ENCODE data around the gene LCAT.
"Not testable (repeated sequence)": the region's sequence is repeated elsewhere in the genome, so short reads cannot be mapped to it uniquely, and the experiment has no call there.

Gene LCAT

DNA sequence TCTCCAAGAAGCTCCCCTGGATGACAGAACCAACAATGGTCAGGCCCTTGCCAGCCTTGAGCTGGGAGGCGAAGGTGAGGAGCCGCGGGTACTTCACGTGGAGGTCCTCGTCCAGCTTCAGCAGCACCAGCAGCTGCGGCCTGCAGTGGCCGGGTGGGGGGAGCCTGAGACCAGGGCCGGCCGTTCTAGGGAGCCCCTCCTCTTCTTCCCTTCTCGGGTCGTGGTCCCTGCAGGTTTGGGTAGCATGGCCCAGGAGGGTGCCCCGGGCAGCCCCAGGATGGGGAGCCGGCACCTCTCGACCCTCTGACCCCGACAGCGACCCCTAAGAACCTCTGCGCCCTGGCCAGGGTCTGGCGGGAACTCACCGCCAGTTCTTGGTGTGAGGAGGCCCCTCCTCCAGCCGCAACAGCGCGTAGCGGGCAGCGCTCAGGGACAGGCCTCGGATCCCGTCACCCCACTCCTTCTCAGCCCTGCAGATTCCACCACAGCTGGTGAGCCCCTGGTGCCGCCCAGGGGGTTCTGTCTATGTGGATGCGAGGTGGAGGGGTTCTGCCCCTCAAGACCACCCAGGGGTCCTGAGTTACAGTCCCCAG is 3.1 kb upstream of the LCAT start:
- DNase-seq (ENCODE audit: low spot score), result no peak

DNA sequence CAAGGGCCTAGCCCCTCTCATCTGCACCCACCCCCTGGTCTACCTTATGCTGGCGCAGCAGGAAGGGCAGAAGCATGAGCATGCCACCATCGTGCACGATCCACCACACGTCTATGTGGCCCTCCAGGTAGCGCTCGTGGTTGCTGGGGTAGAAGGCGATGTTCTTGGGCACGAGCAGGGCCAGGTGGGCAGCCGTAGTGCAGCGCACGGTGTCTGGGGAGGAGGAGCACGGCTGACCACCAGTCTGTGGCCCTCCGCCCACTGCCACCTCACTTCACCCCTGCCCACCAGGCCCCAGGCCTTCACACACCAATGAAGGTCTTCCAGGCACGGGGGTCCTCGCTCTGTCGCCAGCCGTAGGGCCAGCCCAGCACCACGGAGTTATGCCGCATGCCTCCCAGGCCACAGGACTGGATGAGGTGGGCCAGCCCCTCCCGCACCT is 2.2 kb upstream of the LCAT start:
- no peak for DNase-seq (ENCODE audit: low spot score)

DNA sequence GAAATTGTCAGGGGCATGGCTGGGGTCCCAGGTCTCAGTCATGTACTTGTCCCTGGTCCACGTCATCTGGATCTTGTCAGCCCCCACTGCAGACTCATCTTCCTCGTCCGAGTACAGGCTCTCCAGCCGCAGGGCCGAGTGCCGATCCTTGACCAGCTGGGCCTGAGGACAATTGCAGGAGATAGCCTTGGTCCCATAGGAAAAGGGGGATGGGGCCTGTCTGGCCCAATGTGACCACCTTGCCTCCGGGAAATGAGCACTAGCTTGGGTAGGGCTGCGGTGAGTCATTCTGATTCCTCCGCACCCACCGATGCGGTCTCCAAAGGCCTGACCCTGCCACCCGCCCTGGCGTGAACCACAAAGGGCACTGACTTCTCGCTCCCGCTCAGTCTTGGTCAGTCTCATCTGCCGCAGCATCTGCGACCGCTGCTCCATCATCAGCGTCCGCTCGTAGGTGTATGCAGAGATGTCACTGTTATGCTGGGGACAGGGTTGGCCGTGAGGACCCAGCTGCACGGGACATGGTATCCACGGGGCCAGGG is 1.5 kb upstream of the LCAT start:
- DNase-seq (ENCODE audit: low spot score), result no peak

DNA sequence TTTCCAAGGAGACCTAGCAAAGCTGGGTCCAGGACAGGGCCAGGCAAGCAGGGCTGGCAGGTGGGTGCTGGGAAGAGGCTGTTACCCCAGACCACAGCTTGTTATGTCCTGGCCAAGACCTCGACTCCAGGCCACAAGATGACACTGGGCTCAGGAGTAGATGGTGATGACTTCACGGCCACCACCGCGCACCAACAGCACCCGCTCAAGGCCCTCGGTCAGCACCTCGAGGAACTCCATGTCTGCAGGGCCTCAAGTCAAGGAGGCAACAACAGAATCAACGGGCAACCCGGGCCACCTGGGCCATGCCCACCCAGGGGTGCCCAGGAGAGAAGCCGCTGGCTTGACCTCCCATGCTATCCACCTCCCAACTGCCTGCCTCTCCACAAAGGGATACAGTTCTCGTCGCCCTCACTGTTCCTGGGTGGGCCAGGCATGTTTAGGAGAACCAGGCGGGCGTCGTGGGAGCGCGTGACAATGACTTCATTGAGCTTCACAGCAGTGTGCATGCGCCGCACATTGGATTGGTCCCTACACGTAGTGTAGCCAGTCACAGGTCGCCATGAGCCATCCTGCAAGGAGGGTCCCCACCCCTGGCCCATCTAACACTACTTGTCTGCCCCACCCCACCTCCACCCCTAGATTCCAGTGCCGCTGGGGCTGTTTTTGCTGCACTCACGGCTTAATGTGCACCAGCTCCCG is 921 bp upstream of the LCAT start:
- no peak for DNase-seq (ENCODE audit: low spot score)

- no peak for DNase-seq (ENCODE audit: low spot score)
Observed at GRCh38 chr16:67943256-67943618, 683 bp downstream of the LCAT start.

DNA sequence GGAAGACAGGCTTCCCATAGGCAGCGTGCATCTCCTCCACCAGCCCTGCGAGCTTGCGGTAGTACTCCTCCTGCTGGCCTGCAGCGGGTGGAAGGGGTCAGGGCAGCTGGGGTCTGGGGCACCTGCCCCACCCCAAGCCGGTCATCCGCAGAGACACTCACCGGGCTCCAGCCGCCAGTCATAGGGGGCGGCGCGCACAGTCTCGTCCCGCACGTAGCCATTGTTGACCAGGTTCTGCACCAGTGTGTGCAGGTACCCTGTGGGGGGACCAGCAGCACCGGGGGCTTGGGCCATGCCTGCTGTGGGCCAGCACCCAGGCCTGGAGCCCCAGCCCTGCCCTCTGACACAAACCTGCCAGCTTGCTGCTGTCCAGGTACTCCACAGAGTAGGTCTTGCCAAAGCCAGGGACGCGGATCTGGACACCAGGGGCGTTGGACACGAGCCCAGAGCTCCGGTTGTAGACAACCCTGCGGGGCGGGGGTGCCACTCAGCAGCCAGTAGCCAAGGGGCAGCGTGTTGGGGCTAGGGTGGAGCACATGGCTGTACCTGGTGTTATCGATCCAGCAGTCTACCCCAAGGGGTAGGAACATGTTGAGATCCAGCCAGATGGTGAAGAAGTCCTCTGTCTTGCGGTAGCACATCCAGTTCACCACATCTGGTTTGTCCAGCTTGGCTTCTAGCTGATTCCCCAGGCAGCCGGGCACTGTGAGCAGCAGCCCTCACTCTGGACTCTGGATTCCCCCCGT is 1.2 kb downstream of the LCAT start:
- DNase-seq (ENCODE audit: low spot score), result no peak

DNA sequence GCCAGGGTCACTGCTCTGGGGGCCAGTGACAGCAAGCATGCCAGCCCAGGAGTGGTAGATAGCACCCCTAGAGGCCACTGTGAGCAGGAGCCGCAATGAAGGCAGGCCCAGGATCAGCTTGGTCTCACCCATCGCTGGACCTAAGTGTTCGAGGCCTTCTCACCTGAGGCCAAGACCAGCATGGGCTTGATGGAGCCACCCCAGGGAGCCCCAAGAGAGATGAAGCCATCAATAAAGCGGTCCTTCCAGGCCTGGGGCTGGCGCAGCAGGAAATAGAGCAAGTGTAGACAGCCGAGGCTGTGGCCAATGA is 1.8 kb downstream of the LCAT start:
- DNase-seq (ENCODE audit: low spot score), result peak; percentile 45

DNA sequence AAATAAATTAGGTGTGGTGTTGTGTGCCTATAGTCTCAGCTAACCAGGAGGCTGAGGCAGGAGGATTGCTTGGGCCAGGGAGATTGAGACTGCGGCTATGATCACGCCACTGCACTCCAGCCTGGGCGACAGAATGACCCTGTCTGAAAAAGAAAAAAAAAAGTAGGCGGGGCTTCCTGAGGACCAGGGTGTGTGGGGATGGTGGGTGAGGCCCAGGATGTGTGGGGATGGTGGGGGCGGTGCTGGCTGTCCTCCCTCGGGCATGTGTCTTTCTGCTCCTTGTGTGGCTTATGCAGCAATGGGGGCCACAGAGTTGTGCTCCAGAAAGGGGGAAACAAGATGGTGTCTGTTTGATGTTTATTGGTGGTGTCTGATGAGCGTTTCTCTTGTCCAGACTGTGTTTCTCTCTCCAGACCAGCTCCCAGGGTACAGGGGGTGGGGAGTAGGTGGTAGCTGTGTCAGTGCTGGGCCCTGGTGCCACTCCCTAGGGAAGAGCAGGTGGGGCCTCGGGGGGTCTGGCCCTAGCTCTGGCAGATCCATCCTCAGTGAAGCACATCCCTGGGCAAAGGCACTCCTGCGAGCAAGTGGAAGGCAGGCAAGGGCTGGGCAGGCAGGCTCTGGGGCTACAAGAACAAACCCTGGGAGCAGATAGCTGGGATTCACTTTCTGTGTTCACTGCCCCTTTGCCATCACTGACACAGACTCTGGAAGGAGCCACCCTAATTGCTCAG is 2.3 kb downstream of the LCAT start:
- no peak for DNase-seq (ENCODE audit: low spot score)

GRCh38 chr16:67940446-67941089 is 3.4 kb downstream of the LCAT start:
- no peak for DNase-seq (ENCODE audit: low spot score)

GRCh38 chr16:67939507-67940445 is 4.1 kb downstream of the LCAT start:
- no peak for DNase-seq (ENCODE audit: low spot score)

GRCh38 chr16:67937713-67938112 is 6.2 kb downstream of the LCAT start:
- not testable (repeated sequence) for DNase-seq (ENCODE audit: low spot score)

DNA sequence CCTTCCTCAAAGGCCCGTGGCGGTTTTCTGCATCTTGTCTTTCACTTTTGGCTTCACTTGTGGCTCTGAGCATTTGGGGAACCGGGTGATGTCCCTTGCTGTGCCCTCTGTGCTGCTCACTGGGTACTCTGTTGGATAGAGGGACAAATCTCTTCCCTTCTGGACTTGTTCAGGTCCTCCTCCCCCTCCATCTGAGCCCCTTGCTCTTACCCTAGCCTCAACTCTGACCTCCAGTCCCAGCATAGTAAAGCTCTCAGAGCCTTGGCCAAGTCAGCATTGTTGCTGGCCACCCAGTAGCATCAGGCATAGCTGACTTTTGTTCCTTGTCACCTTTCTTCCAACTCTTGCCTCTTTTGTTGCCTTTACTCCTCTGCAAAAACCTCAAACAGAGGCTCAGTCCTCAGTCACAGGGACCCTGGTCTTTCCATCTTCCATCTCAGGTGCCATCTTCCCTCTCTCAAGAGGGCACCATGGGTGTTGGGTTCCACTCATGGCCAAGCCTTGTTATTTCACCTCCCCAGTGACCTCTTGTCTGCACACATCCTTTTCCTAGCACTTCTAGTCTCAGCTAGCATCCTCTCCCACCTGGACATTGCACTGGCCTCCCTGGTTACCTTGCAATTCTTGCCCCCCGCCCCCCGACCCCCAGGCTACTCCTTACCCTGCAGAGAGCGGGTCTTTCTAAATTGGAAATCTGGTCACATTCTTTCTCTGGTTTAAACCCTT is 6.9 kb downstream of the LCAT start:
- DNase-seq (ENCODE audit: low spot score), result no peak

DNA sequence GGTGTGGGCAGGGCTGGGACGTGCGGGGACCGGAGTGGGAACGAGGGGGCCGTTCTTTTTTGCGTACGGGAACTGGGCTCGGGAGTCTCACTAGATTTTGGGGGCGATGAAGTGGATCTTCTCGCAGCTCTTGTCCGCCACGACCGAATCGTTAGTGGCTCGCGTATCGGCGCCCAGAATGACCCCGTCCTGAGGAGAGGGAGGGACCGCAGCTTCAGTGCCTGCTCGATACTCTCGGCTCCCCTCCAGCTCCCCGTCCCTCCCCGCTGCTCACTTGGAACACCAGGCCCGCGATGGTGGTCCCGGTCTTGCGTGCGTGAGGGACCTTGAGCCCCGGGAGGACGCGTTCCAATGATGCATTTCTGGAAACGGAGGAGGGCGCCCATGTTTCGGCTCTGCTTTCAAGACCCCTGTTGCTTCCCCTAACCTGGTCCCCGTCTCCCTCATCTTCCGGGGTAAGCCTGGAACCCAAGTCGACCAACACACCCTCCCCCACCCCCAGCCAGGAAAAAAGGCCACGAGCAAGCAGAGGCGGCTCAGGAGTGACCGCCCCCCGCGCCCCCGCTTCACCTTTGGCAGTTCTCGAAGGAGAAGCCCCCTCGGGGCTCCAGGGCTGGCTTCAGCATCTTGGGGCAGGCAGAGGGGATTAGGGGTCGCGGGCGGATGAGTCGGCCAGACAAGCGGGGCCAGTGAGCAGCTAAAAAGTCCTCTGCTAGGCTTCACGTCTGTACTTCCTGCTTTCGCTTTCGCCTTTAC is 7.6 kb downstream of the LCAT start, which contains the start of gene PSMB10:
Gene PSMB10 (minus strand): TSS at position 727 of the 756 bp plus-strand sequence. CDS start 101 bp downstream, at position 626.
- peak; percentile 74 for DNase-seq (ENCODE audit: low spot score)

DNA sequence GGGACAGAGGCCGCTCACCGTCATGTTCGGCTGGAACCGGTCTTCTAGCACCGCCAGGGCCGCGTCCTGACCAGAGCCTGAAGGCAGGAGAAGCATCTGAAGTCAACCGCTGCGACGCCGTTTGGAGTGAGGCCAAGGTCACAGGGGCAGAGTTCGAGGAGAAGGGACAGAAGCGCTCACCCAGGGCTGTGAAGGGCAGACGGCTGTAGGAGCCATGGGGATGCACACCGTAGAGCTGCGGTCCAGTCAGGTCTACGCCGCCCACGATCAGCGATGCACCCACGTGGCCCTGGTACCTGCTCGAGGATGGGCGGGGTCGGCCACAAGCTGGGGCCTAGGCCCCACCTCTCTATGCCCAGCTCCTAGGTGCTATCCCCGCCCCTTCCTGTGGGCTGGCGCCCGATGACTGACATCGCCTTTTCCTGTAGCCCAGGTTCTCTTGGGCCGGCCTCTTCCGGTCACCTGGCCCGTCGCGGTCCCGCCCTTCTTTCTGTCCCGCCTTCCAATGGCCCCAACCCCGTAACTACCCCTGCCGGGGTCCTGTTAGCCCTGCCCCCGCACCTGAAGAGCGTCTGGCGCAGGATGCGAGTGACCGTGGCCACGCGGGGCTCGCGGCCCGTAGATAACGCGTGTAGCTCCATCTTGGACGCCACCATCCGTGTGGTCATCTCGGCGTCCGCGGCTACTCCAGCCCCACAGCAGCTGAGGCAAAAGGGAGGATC is 8.4 kb downstream of the LCAT start:
- DNase-seq (ENCODE audit: low spot score), result peak; percentile 98

GRCh38 chr16:67935101-67935401 is 8.9 kb downstream of the LCAT start:
- DNase-seq (ENCODE audit: low spot score), result no peak

- no peak for DNase-seq (ENCODE audit: low spot score)
Observed at GRCh38 chr16:67934306-67935100, 9.4 kb downstream of the LCAT start.

- DNase-seq (ENCODE audit: low spot score), result no peak
Observed at GRCh38 chr16:67933805-67934204, 10.1 kb downstream of the LCAT start.

DNA sequence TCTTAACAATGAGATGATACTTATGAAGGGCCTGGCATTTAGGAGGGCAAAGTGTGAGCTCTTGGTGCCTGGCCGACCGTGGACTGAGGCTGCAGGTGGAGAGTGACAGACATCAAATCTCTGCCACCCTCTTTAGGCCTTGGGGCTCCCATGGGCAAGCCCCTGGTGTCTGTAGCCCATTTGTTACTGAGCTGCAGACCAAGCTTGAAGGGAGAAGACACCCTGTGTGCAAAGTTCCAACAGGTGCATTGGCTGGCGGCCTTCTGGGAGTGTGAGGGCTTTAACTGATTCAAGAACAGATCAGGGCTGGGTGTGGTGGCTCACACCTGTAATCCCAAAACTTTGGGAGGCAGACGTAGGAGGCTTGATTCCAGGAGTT is 11.5 kb downstream of the LCAT start:
- no peak for DNase-seq (ENCODE audit: low spot score)

Data from SW480 (cell line).